Suprapubic skin (tissue), 4 donors: ENCODE measurements around the gene HDGFL2.

Experiments used
- CTCF ChIP-seq, 2 donors: fragments of 200-600 bp in 1 of 2; fragments of 450-650 bp in 1 of 2; sonication (generic) in 1 of 2; IDR thresholded peaks; one replicate each; pipeline ENCODE4 v1.5.1; 2016 to 2019; ENCODE audit warnings: antibody characterized with exemption in 2 of 2, mild to moderate bottlenecking in 1 of 2, moderate library complexity in 1 of 2
- EP300 ChIP-seq: sonication (generic); formaldehyde crosslinking; IDR thresholded peaks from one replicate; pipeline ENCODE4 v1.6.1; 2017; ENCODE audit warnings: antibody characterized with exemption
- POLR2A ChIP-seq, 2 donors: fragments of 450-650 bp; IDR thresholded peaks; one replicate each; pipeline ENCODE4 v1.6.1; 2017; ENCODE audit warnings: antibody characterized with exemption in 2 of 2, mild to moderate bottlenecking in 2 of 2, moderate library complexity in 2 of 2
- POLR2AphosphoS5 ChIP-seq, 3 donors: sonication (generic); formaldehyde crosslinking; IDR thresholded peaks; one replicate each; pipeline ENCODE4 v1.6.1; 2017; ENCODE audit warnings: antibody characterized with exemption in 3 of 3

- TF ChIP-seq CTCF (IDR thresholded peaks at IDR 0.05): no peak
- TF ChIP-seq POLR2AphosphoS5 (IDR thresholded peaks at IDR 0.05): no peak
- no peak for TF ChIP-seq POLR2A (IDR thresholded peaks at IDR 0.05)
- TF ChIP-seq EP300: no peak
These were observed 33.7 kb downstream of the HDGFL2 start for GRCh38 chr19:4505570-4506448.
